H1 (cell line): Measurements from ENCODE around the gene GPR135. TPM values are rescaled to one million over a fixed set of nuclear protein-coding genes. Genes with fewer than 3 reads are reported as not detected.

Experiments used
- CTCF ChIA-PET: fragments of 300-600 bp; sonication (Branson Sonifier 250); formaldehyde crosslinking; loops from one replicate; lab custom pipeline; 2021; ENCODE audit not compliant: partially characterized antibody; lab: Charles Lee
- POLR2A ChIA-PET: fragments of 300-600 bp; sonication (Branson Sonifier 250); formaldehyde crosslinking; loops from one replicate; lab custom pipeline; 2021; ENCODE audit warnings: inconsistent platforms; ENCODE audit not compliant: partially characterized antibody; lab: Charles Lee
- DNase-seq, 2 experiments: peaks; one replicate each; pipeline versions ENCODE4 v3.0.0 to v3.0.0-alpha.2; 2010 to 2022; ENCODE audit warnings: low spot score in 2 of 2, low read depth in 1 of 2, mixed read lengths in 1 of 2
- FAIRE-seq: peaks from 2 replicates; lab custom pipeline; 2011; peaks lifted over from hg19 to GRCh38; lab: Jason Lieb, UNC
- H2AFZ ChIP-seq: 2 replicates; pipeline ENCODE4 v1.8.1; 2012; ENCODE audit warnings: low read length, inconsistent platforms
- H2AK5ac ChIP-seq: 2 replicates; pipeline ENCODE4 v1.6.1; 2013; ENCODE audit warnings: low read depth, low read length
- H2BK120ac ChIP-seq: replicated peaks from 2 replicates; pipeline ENCODE3; 2013; ENCODE audit warnings: low read depth, low read length, inconsistent platforms
- H2BK12ac ChIP-seq: 2 replicates; pipeline ENCODE4 v1.6.1; 2013; ENCODE audit warnings: low read depth, low read length
- H2BK15ac ChIP-seq: 2 replicates; pipeline ENCODE4 v1.6.1; 2013; ENCODE audit warnings: low read length
- H2BK20ac ChIP-seq: 2 replicates; pipeline ENCODE4 v1.6.1; 2013; ENCODE audit warnings: low read length
- H2BK5ac ChIP-seq: 2 replicates; pipeline ENCODE4 v1.6.1; 2013; ENCODE audit warnings: low read depth, low read length
- H3K14ac ChIP-seq: 2 replicates; pipeline ENCODE4 v1.6.1; 2013; ENCODE audit warnings: inconsistent platforms; ENCODE audit not compliant: insufficient read length
- H3K18ac ChIP-seq: 2 replicates; pipeline ENCODE4 v1.6.1; 2013; ENCODE audit warnings: low read length; ENCODE audit errors: extremely low read depth
- H3K23ac ChIP-seq: 2 replicates; pipeline ENCODE4 v1.6.1; 2013; ENCODE audit warnings: inconsistent platforms; ENCODE audit not compliant: insufficient read length
- H3K23me2 ChIP-seq: 2 replicates; pipeline ENCODE4 v1.6.1; 2013; ENCODE audit warnings: low read depth, low read length
- H3K27ac ChIP-seq: 2 replicates; pipeline ENCODE4 v1.6.1; 2011; ENCODE audit warnings: low read depth, low read length, inconsistent platforms
- H3K27me3 ChIP-seq, 4 experiments: replicated peaks in 1 of 4; 1 replicate in 1 of 4; 2 replicates in 3 of 4; pipeline versions ENCODE4 v1.6.1 to v1.8.1; 2011 to 2013; ENCODE audit warnings: low read length in 3 of 4, mild to moderate bottlenecking in 3 of 4, inconsistent platforms in 2 of 4, mixed read lengths in 2 of 4, moderate library complexity in 1 of 4; ENCODE audit not compliant: control insufficient read depth in 3 of 4, insufficient read depth in 3 of 4; ENCODE audit errors: extremely low read depth in 1 of 4
- H3K36me3 ChIP-seq, 4 experiments: 2 replicates each; pipeline versions ENCODE4 v1.6.1 to v1.8.1; 2011 to 2013; ENCODE audit warnings: mild to moderate bottlenecking in 4 of 4, low read length in 3 of 4, moderate library complexity in 2 of 4, control low read depth in 1 of 4, inconsistent platforms in 1 of 4; ENCODE audit not compliant: insufficient read depth in 4 of 4, control insufficient read depth in 2 of 4
- H3K4ac ChIP-seq: replicated peaks from 2 replicates; pipeline ENCODE3; 2013; ENCODE audit warnings: low read length, low read depth, mixed read lengths, inconsistent platforms; ENCODE audit not compliant: insufficient read length
- H3K4me1 ChIP-seq, 4 experiments: replicated peaks in 1 of 4; 1 replicate in 1 of 4; 2 replicates in 3 of 4; pipeline versions ENCODE4 v1.6.1 to v1.8.1; 2011 to 2013; ENCODE audit warnings: low read length in 3 of 4, inconsistent platforms in 2 of 4, mixed read lengths in 1 of 4; ENCODE audit not compliant: insufficient read depth in 4 of 4, control insufficient read depth in 3 of 4
- H3K4me2 ChIP-seq, 2 experiments: 2 replicates each; pipeline versions ENCODE4 v1.6.1 to v1.8.1; 2011 to 2013; ENCODE audit warnings: low read depth in 2 of 2, low read length in 2 of 2, control low read depth in 1 of 2, inconsistent platforms in 1 of 2, mild to moderate bottlenecking in 1 of 2; ENCODE audit not compliant: insufficient read depth in 1 of 2
- H3K4me3 ChIP-seq, 4 experiments: fragments of 200-600, 300-600 bp in 1 of 4; sonication (generic), shearing (Covaris generic), sonication (Bioruptor Twin) in 1 of 4; 2 replicates each; pipeline versions ENCODE4 v1.5.1 to v1.8.1; 2011 to 2016; ENCODE audit warnings: low read length in 4 of 4, low read depth in 3 of 4, control low read depth in 2 of 4, inconsistent platforms in 2 of 4, mild to moderate bottlenecking in 2 of 4, mixed read lengths in 1 of 4, moderate library complexity in 1 of 4; ENCODE audit not compliant: insufficient read depth in 2 of 4; ENCODE audit errors: extremely low read depth in 1 of 4
- H3K56ac ChIP-seq: replicated peaks from 2 replicates; pipeline ENCODE3; 2013; ENCODE audit warnings: low read depth, mild to moderate bottlenecking, mixed read lengths, low read length, inconsistent platforms; ENCODE audit not compliant: insufficient read length
- H3K79me1 ChIP-seq: 2 replicates; pipeline ENCODE4 v1.6.1; 2013; ENCODE audit warnings: low read depth, low read length, control low read depth
- H3K79me2 ChIP-seq, 2 experiments: 2 replicates each; pipeline versions ENCODE4 v1.6.1 to v1.8.1; 2012 to 2013; ENCODE audit warnings: low read length in 2 of 2, mild to moderate bottlenecking in 2 of 2, inconsistent platforms in 1 of 2; ENCODE audit not compliant: insufficient read depth in 2 of 2, control insufficient read depth in 1 of 2
- H3K9ac ChIP-seq, 4 experiments: replicated peaks in 1 of 4; 1 replicate in 1 of 4; 2 replicates in 3 of 4; pipeline versions ENCODE4 v1.6.1 to v1.8.1; 2011 to 2013; ENCODE audit warnings: low read depth in 3 of 4, low read length in 3 of 4, control low read depth in 2 of 4, mild to moderate bottlenecking in 2 of 4, moderate library complexity in 2 of 4, inconsistent platforms in 1 of 4; ENCODE audit errors: extremely low read depth in 1 of 4
- H3K9me3 ChIP-seq, 2 experiments: 2 replicates each; pipeline versions ENCODE4 v1.6.1 to v1.8.1; 2012 to 2013; ENCODE audit warnings: mild to moderate bottlenecking in 2 of 2, moderate library complexity in 2 of 2, control low read depth in 1 of 2, inconsistent platforms in 1 of 2, low read depth in 1 of 2, low read length in 1 of 2, mixed read lengths in 1 of 2; ENCODE audit not compliant: insufficient read depth in 2 of 2
- H4K20me1 ChIP-seq, 2 experiments: replicated peaks in 1 of 2; 2 replicates each; pipeline versions ENCODE3 to v1.8.1; 2011 to 2013; ENCODE audit warnings: inconsistent platforms in 2 of 2, low read length in 2 of 2, mild to moderate bottlenecking in 1 of 2; ENCODE audit not compliant: insufficient read depth in 2 of 2, control insufficient read depth in 1 of 2
- H4K5ac ChIP-seq: 2 replicates; pipeline ENCODE4 v1.6.1; 2013; ENCODE audit warnings: low read length, low read depth, mixed read lengths, inconsistent platforms; ENCODE audit not compliant: insufficient read length
- H4K8ac ChIP-seq: 2 replicates; pipeline ENCODE4 v1.8.0; 2013; ENCODE audit warnings: mild to moderate bottlenecking, moderate library complexity, low read length, inconsistent platforms; ENCODE audit not compliant: insufficient read depth; ENCODE audit errors: extremely low read depth
- H4K91ac ChIP-seq: replicated peaks from 2 replicates; pipeline ENCODE3; 2013; ENCODE audit warnings: low read length, mixed read lengths, inconsistent platforms; ENCODE audit not compliant: insufficient read length
- BACH1 ChIP-seq: IDR thresholded peaks from 2 replicates; pipeline ENCODE4 v1.6.1; 2012; ENCODE audit warnings: low read length, improper control_type of control experiment
- CBX5 ChIP-seq: fragments of 300-800, 300-1000 bp; sonication (generic); IDR thresholded peaks from 2 replicates; pipeline ENCODE4 v1.7.1; 2016; ENCODE audit warnings: antibody characterized with exemption, low read length, low read depth
- CBX8 ChIP-seq: fragments of 300-800, 300-1000 bp; sonication (generic); IDR thresholded peaks from 2 replicates; pipeline ENCODE4 v1.7.1; 2016; ENCODE audit warnings: low read depth, low read length, borderline replicate concordance
- EGR1 ChIP-seq: IDR thresholded peaks from 2 replicates; pipeline ENCODE4 v1.6.1; 2011; ENCODE audit warnings: low read depth, low read length, borderline replicate concordance
- GTF2F1 ChIP-seq: IDR thresholded peaks from 2 replicates; pipeline ENCODE4 v1.6.1; 2012; ENCODE audit warnings: low read depth, low read length, improper control_type of control experiment, borderline replicate concordance
- HDAC6 ChIP-seq: IDR thresholded peaks from one replicate; pipeline ENCODE4 v1.7.1; 2012; ENCODE audit warnings: low read depth, mild to moderate bottlenecking, inconsistent platforms, low read length, moderate library complexity
- PHF8 ChIP-seq: fragments of 200-600 bp; sonication (generic); conservative IDR thresholded peaks from 2 replicates; pipeline ENCODE4 v1.7.1; 2012; ENCODE audit warnings: low read depth, mild to moderate bottlenecking, inconsistent platforms, low read length, moderate library complexity
- RBBP5 ChIP-seq: IDR thresholded peaks from 2 replicates; pipeline ENCODE4 v1.7.1; 2012; ENCODE audit warnings: low read depth, mild to moderate bottlenecking, inconsistent platforms, low read length, moderate library complexity, borderline replicate concordance
- SIRT6 ChIP-seq: IDR thresholded peaks from one replicate; pipeline ENCODE4 v1.7.1; 2012; ENCODE audit warnings: low read length, inconsistent platforms
- TBP ChIP-seq: IDR thresholded peaks from 2 replicates; pipeline ENCODE4 v1.6.1; 2011; ENCODE audit warnings: low read depth, low read length, improper control_type of control experiment
- WGBS, 2 experiments: shearing (Covaris generic) in 1 of 2; methylation state at CpG; one replicate each; pipeline versions ENCODE4 v1.1.6 to v1.1.7; 2013 to 2015; ENCODE audit warnings: low lambda C conversion rate in 2 of 2, mixed read lengths in 2 of 2, inconsistent platforms in 1 of 2, low coverage in 1 of 2, missing lambda C conversion rate in 1 of 2; ENCODE audit not compliant: insufficient replicate concordance in 2 of 2, insufficient coverage in 1 of 2, insufficient read length in 1 of 2; ENCODE audit errors: extremely low coverage in 1 of 2, missing lambda C conversion rate in 1 of 2; 5-methylcytosine and 5-hydroxymethylcytosine counted together
- polyA plus RNA-seq, 7 experiments: library from polyadenylated mRNA; depleted of rRNA in 3 of 7; stranded (reverse) in 5 of 7; unstranded in 2 of 7; fragments of >200 nt in 5 of 7; fragments of 200-250 nt in 2 of 7; gene quantifications; 1 replicate in 5 of 7; 2 replicates in 1 of 7; 4 replicates in 1 of 7; pipeline versions ENCODE4 v1.2.1 to v1.2.3, GENCODE V29; 2011 to 2013; ENCODE audit warnings: missing spikeins in 2 of 7, mixed read lengths in 2 of 7
- total RNA-seq: library from RNA; stranded (reverse); fragmentation: NEBNext Ultra II Directional; extraction: Animal tissue kit (Norgen Biotek cat#: 25700); gene quantifications from 2 replicates; pipeline ENCODE4 v1.2.1, GENCODE V29; 2021

GPR135 gene
- total and polyA plus RNA-seq, 2 of the 8 experiments (the other 6 are each of a cell fraction or from before 2014, with no cell fraction given) = 0.48 to 1.1 TPM

GRCh38 chr14:59490756-59491155 lies 25.6 kb upstream of the GPR135 start:
- no peak overlapping the region for H3K4ac ChIP-seq
- H3K23me2 ChIP-seq = no peaks in the 10 kb centered on the region
- no peak overlapping the region for H3K4me3 ChIP-seq
- CTCF ChIA-PET = interaction anchor here (0.6 kb wide), 1 partner anchor 19 kb away, joined by 3 read pairs; no protein-coding TSS in a partner anchor
- H2BK15ac ChIP-seq = no peak overlapping the region
- H4K20me1 ChIP-seq = peaks cover 0 to 4% of the 10 kb centered on the region in 2 experiments
- no peak overlapping the region for H3K23ac ChIP-seq
- POLR2A ChIA-PET = no interaction called here
- H2BK120ac ChIP-seq = no peak overlapping the region
- no peak overlapping the region for H4K8ac ChIP-seq
- H4K5ac ChIP-seq = no peak overlapping the region
- H3K56ac ChIP-seq = no peak overlapping the region
- no peaks in the 10 kb centered on the region for H3K4me1 ChIP-seq
- no peak overlapping the region for H3K27ac ChIP-seq
- H3K27me3 ChIP-seq = no peaks in the 10 kb centered on the region
- H2AFZ ChIP-seq = no peak overlapping the region
- H3K4me2 ChIP-seq = no peak overlapping the region
- H2BK5ac ChIP-seq = no peak overlapping the region
- no peak overlapping the region for H2AK5ac ChIP-seq
- no peak overlapping the region for H3K18ac ChIP-seq
- no peak overlapping the region for H2BK20ac ChIP-seq
- no peak overlapping the region for H4K91ac ChIP-seq
- WGBS, 2 experiments = 100% methylated on average over 3 of the region's 3 CpGs; no CpG with 5 or more reads in 1 of the 2 experiments
- peaks cover 0 to 18% of the 10 kb centered on the region in 2 experiments; a peak in 3 of 4 replicates for H3K79me2 ChIP-seq
- H3K79me1 ChIP-seq = peaks cover 3% of the 10 kb centered on the region; the same call in 1 of the 2 replicates
- no peak overlapping the region for H3K14ac ChIP-seq
- no peak overlapping the region for H3K9ac ChIP-seq
- H2BK12ac ChIP-seq = no peak overlapping the region
- DNase-seq (no peak), FAIRE-seq (no peak)
- H3K9me3 ChIP-seq = no peaks in the 10 kb centered on the region
- peaks cover 13 to 57% (median 34%) of the 10 kb centered on the region in 4 experiments for H3K36me3 ChIP-seq
- TF ChIP-seq GTF2F1 = no peak
- no peak for TF ChIP-seq TBP
- no peak for TF ChIP-seq EGR1
- no peak for TF ChIP-seq HDAC6
- TF ChIP-seq PHF8 = no peak
- no peak for TF ChIP-seq RBBP5
- no peak for TF ChIP-seq CBX8
- no peak for TF ChIP-seq BACH1
- TF ChIP-seq CBX5 = no peak
- no peak for TF ChIP-seq SIRT6
